GM12891 (cell line): ENCODE results near the gene OSMR.

Experiments used
- POLR2A ChIP-seq: IDR thresholded peaks from 2 replicates; pipeline ENCODE4 v1.6.1; 2011; ENCODE audit warnings: low read depth, low read length, control low read depth
- POLR2AphosphoS5 ChIP-seq: IDR thresholded peaks from 2 replicates; pipeline ENCODE4 v1.6.1; 2011; ENCODE audit warnings: low read depth, low read length, control low read depth
- POU2F2 ChIP-seq: IDR thresholded peaks from 2 replicates; pipeline ENCODE4 v1.6.1; 2011; ENCODE audit warnings: low read depth, mild to moderate bottlenecking, control low read depth, low read length, moderate library complexity
- TAF1 ChIP-seq: IDR thresholded peaks from 2 replicates; pipeline ENCODE4 v1.6.1; 2011; ENCODE audit warnings: low read depth, low read length, control low read depth

- TF ChIP-seq POLR2A (no peak), POLR2AphosphoS5 (no peak), POU2F2 (no peak), TAF1 (no peak)
Measured at GRCh38 chr5:38823503-38823902, 22.3 kb upstream of the OSMR start.
